Measurements from ENCODE around the gene MYBPH.

DNA sequence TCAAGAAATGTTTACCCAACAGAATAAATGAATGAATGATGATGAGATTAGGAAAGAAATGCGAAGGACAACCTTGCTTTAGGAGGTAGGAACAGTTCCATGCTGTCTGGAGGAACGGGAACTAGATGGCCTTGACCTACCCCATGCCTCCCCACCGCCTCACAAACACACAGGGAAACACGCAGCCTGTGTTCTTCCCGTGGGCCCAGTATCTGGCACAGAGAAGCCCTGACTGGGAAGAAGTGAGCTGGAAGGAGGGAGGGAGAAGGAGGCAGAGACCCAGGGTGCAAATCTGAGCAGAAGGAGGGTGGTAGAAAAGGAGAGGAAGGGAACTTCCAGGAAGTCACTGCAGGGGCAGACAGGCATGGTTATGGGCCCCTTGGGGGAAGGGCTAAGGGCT, 51.6 kb downstream of the MYBPH start:
- TF ChIP-seq, protein P1, sequence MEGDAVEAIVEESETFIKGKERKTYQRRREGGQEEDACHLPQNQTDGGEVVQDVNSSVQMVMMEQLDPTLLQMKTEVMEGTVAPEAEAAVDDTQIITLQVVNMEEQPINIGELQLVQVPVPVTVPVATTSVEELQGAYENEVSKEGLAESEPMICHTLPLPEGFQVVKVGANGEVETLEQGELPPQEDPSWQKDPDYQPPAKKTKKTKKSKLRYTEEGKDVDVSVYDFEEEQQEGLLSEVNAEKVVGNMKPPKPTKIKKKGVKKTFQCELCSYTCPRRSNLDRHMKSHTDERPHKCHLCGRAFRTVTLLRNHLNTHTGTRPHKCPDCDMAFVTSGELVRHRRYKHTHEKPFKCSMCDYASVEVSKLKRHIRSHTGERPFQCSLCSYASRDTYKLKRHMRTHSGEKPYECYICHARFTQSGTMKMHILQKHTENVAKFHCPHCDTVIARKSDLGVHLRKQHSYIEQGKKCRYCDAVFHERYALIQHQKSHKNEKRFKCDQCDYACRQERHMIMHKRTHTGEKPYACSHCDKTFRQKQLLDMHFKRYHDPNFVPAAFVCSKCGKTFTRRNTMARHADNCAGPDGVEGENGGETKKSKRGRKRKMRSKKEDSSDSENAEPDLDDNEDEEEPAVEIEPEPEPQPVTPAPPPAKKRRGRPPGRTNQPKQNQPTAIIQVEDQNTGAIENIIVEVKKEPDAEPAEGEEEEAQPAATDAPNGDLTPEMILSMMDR (IDR thresholded peaks at IDR 0.05 in 8 of 11, conservative IDR thresholded peaks at IDR 0.05 in 3 of 11): no peak
- TF ChIP-seq POLR2A (IDR thresholded peaks at IDR 0.05): no peak
- no peak for TF ChIP-seq POLR2AphosphoS5 (IDR thresholded peaks at IDR 0.05)
